A549 (cell line): ENCODE data around the gene NAP1L4. TPM values are rescaled to one million over a fixed set of nuclear protein-coding genes. Genes with fewer than 3 reads are reported as not detected.
"Not testable (repeated sequence)": the region's sequence is repeated elsewhere in the genome, so short reads cannot be mapped to it uniquely, and the experiment has no call there.

Experiments
- ATAC-seq, 2 experiments: fragments of 200-7000 bp in 1 of 2; fragments of >200 bp in 1 of 2; cut with Nextera tagmentation in 1 of 2; cut with Tn5 transposase in 1 of 2; 3 replicates each; pipeline versions ENCODE4 v1.8.0 to v1.9.1; 2018 to 2020; ENCODE audit warnings: mild to moderate bottlenecking in 1 of 2, moderate library complexity in 1 of 2
- CTCF ChIA-PET: fragments of 300-600 bp; sonication (Branson Sonifier 250); formaldehyde crosslinking; extraction: SDS; loops from one replicate; lab custom pipeline; 2021; ENCODE audit warnings: antibody characterized with exemption, inconsistent platforms; lab: Yijun Ruan, JAX
- POLR2A ChIA-PET: fragments of 350-600 bp; formaldehyde crosslinking; extraction: SDS; loops from one replicate; lab custom pipeline; 2021; ENCODE audit warnings: antibody characterized with exemption, inconsistent platforms; lab: Yijun Ruan, JAX
- DNase-seq, 2 experiments: peaks; one replicate each; pipeline versions ENCODE4 v3.0.0 to v3.0.0-alpha.2; 2011 to 2016; ENCODE audit warnings: low read depth in 1 of 2, low spot score in 1 of 2
- FAIRE-seq: peaks from 2 replicates; lab custom pipeline; 2011; peaks lifted over from hg19 to GRCh38; lab: Jason Lieb, UNC
- H3K27ac ChIP-seq, 2 experiments: fragments of >200 bp; sonication (Bioruptor Twin); formaldehyde crosslinking; 3 replicates each; pipeline ENCODE4 v1.5.1; 2016 to 2017
- H3K4me1 ChIP-seq: fragments of >200 bp; sonication (Bioruptor Twin); formaldehyde crosslinking; 3 replicates; pipeline ENCODE4 v1.6.1; 2016
- H3K4me2 ChIP-seq: fragments of >200 bp; sonication (Bioruptor Twin); formaldehyde crosslinking; 3 replicates; pipeline ENCODE4 v1.6.1; 2016
- H3K4me3 ChIP-seq: fragments of >200 bp; sonication (Bioruptor Twin); formaldehyde crosslinking; 3 replicates; pipeline ENCODE4 v1.5.1; 2016
- H3K9me3 ChIP-seq: fragments of >200 bp; sonication (Bioruptor Twin); formaldehyde crosslinking; 3 replicates; pipeline ENCODE4 v1.6.1; 2016
- BHLHE40 ChIP-seq: IDR thresholded peaks from 2 replicates; pipeline ENCODE4 v1.6.1; 2012; ENCODE audit warnings: low read depth, low read length, inconsistent platforms
- CBX8 ChIP-seq: fragments of 200-600 bp; sonication (generic); IDR thresholded peaks from 2 replicates; pipeline ENCODE4 v1.6.1; 2016
- CEBPB ChIP-seq, 2 experiments: fragments of >200 bp in 1 of 2; sonication (Bioruptor Twin) in 1 of 2; formaldehyde crosslinking in 1 of 2; IDR thresholded peaks; 2 replicates each; pipeline ENCODE4 v1.6.1; 2012 to 2016
- CHD2 ChIP-seq: fragments of 150-350 bp; IDR thresholded peaks from 2 replicates; pipeline ENCODE4 v1.6.1; 2014; ENCODE audit warnings: low read length; ENCODE audit not compliant: partially characterized antibody
- CHD4 ChIP-seq: fragments of 200-600 bp; sonication (generic); IDR thresholded peaks from 2 replicates; pipeline ENCODE4 v1.6.1; 2016; ENCODE audit warnings: antibody characterized with exemption, mild to moderate bottlenecking, borderline replicate concordance
- E2F6 ChIP-seq: IDR thresholded peaks from 2 replicates; pipeline ENCODE4 v1.6.1; 2012; ENCODE audit warnings: low read depth, borderline replicate concordance
- EHF ChIP-seq: fragments of 250-450 bp; sonication (Bioruptor Pico); IDR thresholded peaks from 2 replicates; pipeline ENCODE4 v1.5.0; 2020; ENCODE audit warnings: mild to moderate bottlenecking
- EHMT2 ChIP-seq: fragments of 200-600 bp; sonication (generic); IDR thresholded peaks from 2 replicates; pipeline ENCODE4 v1.6.1; 2016; ENCODE audit warnings: antibody characterized with exemption, low read depth, mild to moderate bottlenecking, moderate library complexity
- ELK1 ChIP-seq: fragments of 150-350 bp; IDR thresholded peaks from 2 replicates; pipeline ENCODE4 v1.6.1; 2014; ENCODE audit warnings: low read depth, mild to moderate bottlenecking, low read length
- FOSB ChIP-seq: fragments of 250-450 bp; sonication (Bioruptor Pico); IDR thresholded peaks from 2 replicates; pipeline ENCODE4 v1.5.0; 2020; ENCODE audit warnings: mild to moderate bottlenecking, moderate library complexity
- FOXS1 ChIP-seq: fragments of 250-450 bp; sonication (Bioruptor Pico); IDR thresholded peaks from 2 replicates; pipeline ENCODE4 v1.5.0; 2020; ENCODE audit warnings: mild to moderate bottlenecking, moderate library complexity
- GATA3 ChIP-seq: IDR thresholded peaks from 2 replicates; pipeline ENCODE4 v1.6.1; 2012; ENCODE audit warnings: borderline replicate concordance
- HDAC2 ChIP-seq: fragments of 200-600 bp; sonication (generic); IDR thresholded peaks from 2 replicates; pipeline ENCODE4 v1.6.1; 2016
- HOXB5 ChIP-seq: fragments of 250-450 bp; sonication (Bioruptor Pico); IDR thresholded peaks from 2 replicates; pipeline ENCODE4 v1.5.0; 2020; ENCODE audit warnings: mild to moderate bottlenecking, moderate library complexity
- MAFK ChIP-seq: fragments of 450-650 bp; IDR thresholded peaks from 2 replicates; pipeline ENCODE4 v1.6.1; 2014; ENCODE audit not compliant: partially characterized antibody
- MAX ChIP-seq: IDR thresholded peaks from 2 replicates; pipeline ENCODE4 v1.6.1; 2012
- NFE2L2 ChIP-seq: fragments of 150-350 bp; conservative IDR thresholded peaks from 2 replicates; pipeline ENCODE4 v1.6.1; 2014; ENCODE audit warnings: low read length
- NPAS2 ChIP-seq: fragments of 250-450 bp; sonication (Bioruptor Pico); IDR thresholded peaks from 2 replicates; pipeline ENCODE4 v1.8.0; 2022; ENCODE audit warnings: mild to moderate bottlenecking, moderate library complexity, borderline replicate concordance
- NR3C1 ChIP-seq: fragments of >200 bp; sonication (Bioruptor Twin); formaldehyde crosslinking; IDR thresholded peaks from 3 replicates; pipeline ENCODE4 v1.6.1; 2017
- PBX3 ChIP-seq: IDR thresholded peaks from 2 replicates; pipeline ENCODE4 v1.6.1; 2012
- POLR2A ChIP-seq: IDR thresholded peaks from 2 replicates; pipeline ENCODE4 v1.6.1; 2012; ENCODE audit warnings: mild to moderate bottlenecking, low read length
- POLR2AphosphoS2 ChIP-seq: conservative IDR thresholded peaks from 2 replicates; pipeline ENCODE4 v1.6.1; 2012; ENCODE audit warnings: low read length, improper control_type of control experiment, inconsistent platforms
- RCOR1 ChIP-seq: fragments of 150-350 bp; IDR thresholded peaks from 2 replicates; pipeline ENCODE4 v1.6.1; 2014; ENCODE audit warnings: antibody characterized with exemption, low read length, low read depth
- REST ChIP-seq: fragments of 200-600 bp; sonication (generic); IDR thresholded peaks from 2 replicates; pipeline ENCODE4 v1.6.1; 2016; ENCODE audit warnings: antibody characterized with exemption, mild to moderate bottlenecking, moderate library complexity
- RNF2 ChIP-seq: fragments of 200-600 bp; sonication (generic); IDR thresholded peaks from 2 replicates; pipeline ENCODE4 v1.6.1; 2016; ENCODE audit warnings: low read depth, mild to moderate bottlenecking, antibody characterized with exemption, moderate library complexity, borderline replicate concordance
- TFCP2L1 ChIP-seq: fragments of 250-450 bp; sonication (Bioruptor Pico); IDR thresholded peaks from 2 replicates; pipeline ENCODE4 v1.5.0; 2021; ENCODE audit warnings: mild to moderate bottlenecking
- ZC3H11A ChIP-seq: fragments of 450-650 bp; IDR thresholded peaks from 2 replicates; pipeline ENCODE4 v1.6.1; 2014; ENCODE audit warnings: antibody characterized with exemption, mild to moderate bottlenecking
- ZNF302 ChIP-seq: fragments of 250-450 bp; sonication (Bioruptor Pico); IDR thresholded peaks from 2 replicates; pipeline ENCODE4 v1.9.0; 2021; ENCODE audit warnings: inconsistent platforms, mild to moderate bottlenecking, moderate library complexity
- WGBS: methylation state at CpG from one replicate; pipeline ENCODE4 v1.1.6; 2017; ENCODE audit errors: missing lambda C conversion rate; 5-methylcytosine and 5-hydroxymethylcytosine counted together
- polyA plus RNA-seq, 4 experiments: library from polyadenylated mRNA; depleted of rRNA in 3 of 4; stranded (reverse); fragments of >200 nt; fragmentation: RNase III in 1 of 4; extraction: RNeasy Plus Mini Kit Qiagen cat#74134 plus additional on column Dnase treatment in 1 of 4; gene quantifications; 2 replicates in 3 of 4; 3 replicates in 1 of 4; pipeline ENCODE4 v1.2.3, GENCODE V29; 2011 to 2017

Gene NAP1L4
- polyA plus RNA-seq, 2 of the 4 experiments (the other 2 are of a cell fraction), result 132 to 148 TPM

GRCh38 chr11:2909133-2909902 lies 82.8 kb downstream of the NAP1L4 start:
- H3K4me2 ChIP-seq, result no peak overlapping the region

GRCh38 chr11:2908130-2908529 lies 84.0 kb downstream of the NAP1L4 start:
- Histone ChIP-seq H3K27ac (no peak overlapping the region), H3K4me2 (no peak overlapping the region), H3K4me1 (peaks cover 38% of the 10 kb centered on the region), H3K9me3 (no peaks in the 10 kb centered on the region), H3K4me3 (no peak overlapping the region)
- ChIA-PET POLR2A (no interaction called here), CTCF (interaction anchor here (1.0 kb wide), 1 partner anchor 20 kb away, joined by 3 read pairs; no protein-coding TSS in a partner anchor)
- DNase-seq (no peak), ATAC-seq (no peak), FAIRE-seq (no peak)
- TF ChIP-seq MAX, result no peak
- TF ChIP-seq REST, result no peak
- TF ChIP-seq POLR2AphosphoS2, result no peak
- no peak for TF ChIP-seq POLR2A
- no peak for TF ChIP-seq HDAC2
- TF ChIP-seq CBX8, result no peak
- TF ChIP-seq FOSB (CRISPR knock-in tag), result no peak
- no peak for TF ChIP-seq NR3C1
- no peak for TF ChIP-seq HOXB5 (CRISPR knock-in tag)
- TF ChIP-seq GATA3, result no peak
- TF ChIP-seq TFCP2L1, result no peak
- no peak for TF ChIP-seq MAFK
- no peak for TF ChIP-seq EHF (CRISPR knock-in tag)
- TF ChIP-seq CHD2, result no peak
- no peak for TF ChIP-seq CEBPB (IDR thresholded peaks at IDR 0.05)
- no peak for TF ChIP-seq E2F6
- no peak for TF ChIP-seq NFE2L2
- WGBS, result 94% methylated on average over 7 of the region's 14 CpGs

More at GRCh38 chr11:2909133-2909902, 82.8 kb downstream of the NAP1L4 start:
- 85% methylated on average over 15 of the region's 78 CpGs for WGBS
- DNase-seq, result no peak
- TF ChIP-seq CEBPB (IDR thresholded peaks at IDR 0.05) (no peak), ELK1 (no peak), FOXS1 (CRISPR knock-in tag) (no peak), RCOR1 (no peak), CHD4 (no peak), CBX8 (no peak), PBX3 (no peak), ZNF302 (no peak), HDAC2 (no peak), CHD2 (no peak), NPAS2 (CRISPR knock-in tag) (no peak), ZC3H11A (no peak), RNF2 (no peak), MAFK (no peak), HOXB5 (CRISPR knock-in tag) (no peak), EHMT2 (no peak), BHLHE40 (no peak)
- CTCF ChIA-PET, result interaction anchor here (1.0 to 5.6 kb wide), 3 partner anchors 16 to 21 kb away, joined by 3 to 29 read pairs (median 4); partner anchors contain the start of gene PHLDA2
- no peak for ATAC-seq
- POLR2A ChIA-PET, result no interaction called here
- Histone ChIP-seq H3K4me1 (peaks cover 37% of the 10 kb centered on the region), H3K4me3 (no peak overlapping the region), H3K27ac (no peak overlapping the region), H3K9me3 (no peaks in the 10 kb centered on the region)
- FAIRE-seq, result no peak

GRCh38 chr11:2905299-2905698 lies 86.8 kb downstream of the NAP1L4 start:
- POLR2A ChIA-PET, result interaction anchor here (4.4 kb wide), 1 partner anchor 24 kb away, joined by 74 read pairs; the partner anchor contains the start of gene PHLDA2
- H3K4me1 ChIP-seq, result peaks cover 22% of the 10 kb centered on the region
- WGBS, result 95% methylated on average over 7 of the region's 7 CpGs
- not testable (repeated sequence) for ATAC-seq, DNase-seq, H3K4me2 ChIP-seq, FAIRE-seq, H3K27ac ChIP-seq, H3K9me3 ChIP-seq, H3K4me3 ChIP-seq
- CTCF ChIA-PET, result interaction anchor here (0.7 to 7.3 kb wide), 5 partner anchors 14 to 373 kb away, joined by 3 to 90 read pairs (median 12); partner anchors contain the start of gene PHLDA2
